ENCODE results near the gene KIF1B.

- TF ChIP-seq ARNT (IDR thresholded peaks at IDR 0.05) (no peak), ELF4 (IDR thresholded peaks at IDR 0.05) (no peak), ZNF384 (IDR thresholded peaks at IDR 0.05) (no peak), FOXA1 (IDR thresholded peaks at IDR 0.05) (no peak), CTBP1 (IDR thresholded peaks at IDR 0.05; ENCODE audit: borderline replicate concordance) (no peak)
Measured at GRCh38 chr1:10220200-10220599, 9.8 kb downstream of the KIF1B start.
